ENCODE results near the gene CEP104.

Gene CEP104

DNA sequence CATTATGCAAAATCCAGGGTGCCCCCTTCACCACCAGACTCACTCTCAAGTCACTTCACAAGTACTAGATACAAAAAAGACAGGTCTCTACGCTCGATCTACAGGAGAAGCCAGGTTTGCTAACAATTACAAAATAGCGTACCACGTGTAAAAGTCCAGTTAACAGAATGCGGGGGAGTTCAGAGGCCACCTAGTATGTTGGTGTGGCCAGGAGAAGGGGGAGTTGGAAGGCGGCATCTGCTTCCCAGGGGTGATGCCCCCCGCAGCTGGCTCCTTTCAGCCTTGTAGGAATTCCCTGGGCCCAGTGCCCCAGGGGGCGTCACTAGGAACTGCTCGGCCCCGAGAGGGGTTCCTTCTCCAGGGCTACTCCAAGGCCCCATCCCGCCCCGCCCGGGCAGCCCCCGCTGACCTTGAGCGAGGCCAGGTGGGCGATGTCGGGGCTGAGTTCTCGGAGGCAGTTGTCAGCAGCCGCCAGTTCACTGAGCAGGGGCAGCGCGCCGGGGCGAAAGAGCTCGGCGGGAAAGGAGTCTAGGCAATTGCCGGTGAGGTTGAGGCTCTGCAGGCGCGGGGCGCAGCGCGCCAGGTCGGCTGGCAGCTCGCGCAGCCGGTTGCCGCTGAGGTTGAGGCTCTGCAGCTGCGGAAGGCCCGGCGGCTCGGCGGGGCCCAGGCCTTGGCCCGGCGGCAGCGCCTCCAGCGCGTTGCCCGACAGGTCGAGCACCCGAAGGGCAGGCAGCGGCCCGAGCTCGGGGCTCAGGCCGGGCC, 61.4 kb downstream of the CEP104 start:
- DNase-seq = no peak

GRCh38 chr1:3790952-3791351, 66.1 kb downstream of the CEP104 start:
- no peak for DNase-seq

GRCh38 chr1:3790500-3790923, 66.5 kb downstream of the CEP104 start:
- DNase-seq = peak; percentile 57

DNA sequence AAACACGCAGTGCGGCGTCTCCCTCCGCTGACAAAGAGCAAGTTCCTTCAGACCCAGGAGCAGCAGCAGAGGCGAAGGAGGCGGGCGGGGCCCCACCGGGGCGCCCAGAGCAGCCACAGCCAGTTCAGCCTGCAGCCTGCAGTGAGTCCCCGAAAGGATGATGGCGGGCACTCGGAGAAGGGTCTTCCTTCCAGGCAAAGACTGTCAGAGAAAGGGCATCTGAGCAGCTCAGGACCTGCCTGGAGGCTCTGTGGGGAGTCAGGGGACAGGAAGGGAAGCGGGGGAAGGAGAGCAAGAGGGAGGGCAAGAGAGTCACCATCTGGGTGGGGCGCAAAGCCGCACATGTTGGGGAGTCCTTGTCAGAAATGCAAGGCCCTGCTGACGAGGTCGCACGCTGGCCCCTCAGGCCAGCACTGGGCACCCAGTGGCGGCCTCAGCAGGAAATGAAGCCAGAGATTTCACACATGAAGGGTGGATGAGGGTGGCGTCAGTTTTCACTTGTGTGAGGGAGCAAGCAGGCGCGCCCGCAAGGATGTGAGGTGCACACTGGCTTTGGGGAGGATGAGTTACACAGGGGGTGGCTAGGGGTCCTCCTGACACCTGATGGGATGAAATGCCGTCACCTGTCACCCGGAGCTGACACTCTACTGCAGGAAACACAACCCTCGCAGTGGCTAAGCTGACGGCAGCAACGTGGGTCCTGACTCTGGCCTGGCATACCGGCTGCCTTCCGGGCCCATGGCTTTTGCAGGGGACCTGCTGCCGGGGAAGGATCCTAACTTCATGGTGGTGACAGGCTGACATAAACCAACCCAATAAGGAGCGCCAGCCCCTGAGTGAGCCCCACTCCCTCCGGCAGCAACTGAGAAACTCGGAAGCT, 67.3 kb downstream of the CEP104 start:
- no peak for DNase-seq

DNA sequence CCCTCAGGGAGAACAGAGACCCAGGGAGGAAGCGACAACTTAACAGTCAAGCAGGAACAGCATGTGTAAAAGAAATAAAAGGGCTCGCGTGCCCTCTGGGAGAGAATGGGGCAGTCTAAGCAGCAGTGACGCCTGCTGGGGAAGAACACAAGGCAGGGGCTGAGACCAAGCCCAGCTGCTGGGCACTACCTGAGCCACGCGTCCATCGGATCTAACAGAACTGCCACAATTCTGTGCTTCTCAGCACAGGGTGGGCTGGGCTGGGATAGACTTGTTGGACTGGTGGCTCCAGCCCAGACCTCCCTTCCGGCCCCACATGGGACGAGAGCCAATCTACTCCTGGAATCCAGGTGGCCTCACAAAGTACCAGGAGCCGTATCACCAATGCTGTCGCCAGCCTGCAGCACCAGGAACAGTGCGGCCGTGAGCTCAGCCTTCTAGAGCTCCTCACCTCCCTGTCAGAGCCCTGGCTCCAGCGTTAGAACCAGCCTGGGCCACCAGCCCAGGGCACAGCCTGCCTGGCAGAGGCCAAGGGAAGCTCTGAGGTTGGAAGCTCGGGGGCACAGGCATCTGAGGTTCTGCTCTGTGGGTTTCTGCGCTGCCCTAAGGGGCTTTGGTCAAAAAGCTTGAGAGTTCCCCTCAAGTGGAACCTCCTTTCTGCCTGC, 68.1 kb downstream of the CEP104 start:
- no peak for DNase-seq

DNA sequence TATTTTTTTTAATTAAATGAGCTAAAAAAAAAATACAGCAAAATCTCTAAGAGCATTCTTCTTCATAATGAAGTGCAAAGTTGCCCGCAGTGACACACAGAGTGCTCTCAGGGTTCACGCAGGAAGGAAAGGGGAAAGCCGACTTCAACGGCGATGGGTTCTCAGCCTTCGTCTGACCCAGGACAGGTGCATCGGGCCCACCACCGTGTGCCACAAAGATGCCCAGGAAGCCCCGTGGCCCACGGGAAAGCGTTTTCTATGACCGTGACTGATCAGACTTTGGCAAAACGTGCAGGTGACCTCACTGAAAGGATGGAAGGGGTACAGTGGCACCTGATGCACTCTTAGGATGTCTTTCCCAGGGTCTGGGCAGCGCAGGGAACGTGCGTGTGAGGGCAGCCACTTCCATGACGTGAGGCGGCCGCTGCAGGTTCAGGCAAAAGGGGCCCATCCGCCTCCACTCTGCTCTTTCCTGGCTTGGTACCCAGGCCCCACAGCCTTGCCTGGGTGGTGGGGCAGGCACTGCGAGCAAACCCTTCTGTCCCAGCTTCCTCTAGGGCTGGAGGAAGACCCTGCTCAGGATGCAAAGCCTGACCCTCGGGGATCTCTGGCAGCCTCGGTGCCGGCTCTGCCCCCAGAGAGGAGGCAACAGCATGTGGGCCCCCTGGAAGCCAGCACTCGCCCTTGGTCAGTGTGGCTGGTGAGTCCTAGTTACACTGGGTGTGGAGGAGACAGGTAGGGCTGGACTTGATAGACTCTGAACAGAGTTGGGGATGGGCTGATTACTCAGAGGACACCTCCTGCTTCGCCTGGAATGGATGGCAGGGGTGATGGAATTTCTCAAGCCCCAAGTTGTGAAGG, 69.0 kb downstream of the CEP104 start:
- DNase-seq = no peak

- DNase-seq = no peak
Observed at GRCh38 chr1:3787349-3787715, 69.7 kb downstream of the CEP104 start.

- no peak for DNase-seq
Observed at GRCh38 chr1:3786468-3787348, 70.3 kb downstream of the CEP104 start.

GRCh38 chr1:3785456-3786157, 71.4 kb downstream of the CEP104 start:
- DNase-seq = no peak

DNA sequence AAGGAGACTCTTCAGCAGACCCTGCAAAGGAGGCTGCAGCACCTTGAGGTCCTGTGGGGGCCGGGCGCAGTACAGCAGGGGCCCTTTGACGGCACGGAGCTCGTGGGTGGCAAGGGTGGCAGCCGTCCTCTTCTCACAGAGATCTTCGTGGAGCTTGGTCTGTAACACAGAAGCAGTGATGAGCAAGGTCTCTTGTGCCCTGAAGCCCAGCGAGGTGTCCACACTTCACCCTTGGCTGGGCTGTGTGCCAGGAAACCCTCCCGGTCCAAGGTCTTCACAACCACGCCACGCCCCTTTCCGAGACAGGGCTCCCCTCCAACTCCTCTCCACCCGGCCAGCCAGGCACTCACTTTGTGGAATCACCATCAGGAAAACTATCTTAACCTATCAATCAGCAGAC, 72.0 kb downstream of the CEP104 start:
- DNase-seq = no peak

GRCh38 chr1:3783651-3784474, 73.1 kb downstream of the CEP104 start:
- DNase-seq = no peak

GRCh38 chr1:3780901-3781300, 76.1 kb downstream of the CEP104 start:
- no peak for DNase-seq

GRCh38 chr1:3779912-3780416, 77.0 kb downstream of the CEP104 start:
- no peak for DNase-seq

DNA sequence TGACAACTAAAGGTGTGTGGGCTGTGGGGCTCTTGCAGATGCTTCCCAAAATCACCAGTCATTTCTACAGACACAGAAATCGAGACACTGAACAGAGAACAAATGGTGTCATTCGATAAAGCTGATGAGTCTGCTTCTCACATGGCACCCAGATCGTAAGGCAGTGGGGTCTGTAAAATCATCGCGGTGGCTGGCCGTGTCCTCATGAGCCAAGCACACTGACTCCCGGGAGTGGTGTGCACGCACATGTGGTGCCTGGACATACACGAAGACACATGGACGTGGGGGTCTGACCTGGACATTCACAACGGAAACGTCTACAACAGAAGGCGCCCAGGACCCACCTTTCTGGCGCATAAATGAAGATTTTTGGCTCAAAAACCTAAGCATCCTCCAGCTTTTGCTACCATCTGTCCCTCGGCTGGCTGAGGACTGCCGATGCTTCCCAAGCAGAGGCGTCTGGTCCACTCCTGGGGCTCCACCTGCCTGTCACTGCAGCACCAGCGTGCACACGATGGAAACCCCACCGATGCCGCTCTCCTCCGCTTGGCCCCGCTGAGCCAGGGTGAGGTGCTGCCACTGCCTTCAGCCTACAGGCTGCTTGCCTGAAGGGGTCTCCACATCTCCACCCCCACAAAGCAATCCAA, 77.6 kb downstream of the CEP104 start:
- DNase-seq = no peak

- no peak for DNase-seq
Observed at GRCh38 chr1:3778590-3779264, 78.3 kb downstream of the CEP104 start.

DNA sequence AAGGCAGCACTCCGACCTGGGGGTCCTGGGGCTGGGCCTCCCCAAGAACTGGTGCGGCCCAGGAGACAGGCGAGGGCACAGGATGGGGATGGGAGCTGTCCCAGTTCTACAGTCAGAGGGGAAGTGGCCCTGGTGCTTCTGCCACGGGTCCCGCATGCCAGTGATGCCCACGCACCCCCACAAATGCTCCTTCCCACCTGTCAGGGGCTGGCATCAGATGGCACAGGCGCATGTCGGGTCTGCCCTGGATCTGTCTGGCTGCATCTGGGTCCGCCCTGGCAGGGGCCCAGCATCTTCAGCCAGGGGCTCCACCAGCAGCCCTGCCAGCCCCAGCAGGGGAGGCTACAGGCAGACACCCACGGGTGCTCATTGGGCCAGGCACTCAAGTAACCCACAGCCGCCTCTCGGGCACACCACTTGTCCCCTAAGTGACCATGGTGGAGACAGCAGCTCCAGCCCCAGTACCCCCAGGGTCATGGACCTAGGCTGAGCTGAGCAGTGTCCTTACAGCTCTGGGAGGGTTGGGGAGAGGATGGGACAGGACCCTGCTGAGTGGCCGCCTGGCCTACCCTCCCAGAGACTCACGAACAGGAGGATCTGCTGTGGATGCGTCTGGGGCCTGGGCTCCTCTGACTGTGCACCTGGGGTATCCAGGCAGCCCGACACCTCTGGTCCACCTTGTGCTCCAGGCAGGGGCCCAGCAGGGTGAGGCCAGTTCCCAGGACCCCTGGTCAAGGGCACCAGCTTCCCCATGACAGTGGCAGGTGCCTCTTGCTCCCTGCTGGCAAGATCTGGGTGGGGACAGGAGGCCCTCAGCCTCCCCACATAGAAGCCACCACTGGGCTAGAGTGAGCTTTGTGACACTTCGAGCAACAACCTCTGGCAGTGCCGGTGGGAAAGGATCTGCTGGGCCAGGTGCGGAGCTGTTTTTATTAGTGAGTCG, 79.1 kb downstream of the CEP104 start:
- DNase-seq = no peak

DNA sequence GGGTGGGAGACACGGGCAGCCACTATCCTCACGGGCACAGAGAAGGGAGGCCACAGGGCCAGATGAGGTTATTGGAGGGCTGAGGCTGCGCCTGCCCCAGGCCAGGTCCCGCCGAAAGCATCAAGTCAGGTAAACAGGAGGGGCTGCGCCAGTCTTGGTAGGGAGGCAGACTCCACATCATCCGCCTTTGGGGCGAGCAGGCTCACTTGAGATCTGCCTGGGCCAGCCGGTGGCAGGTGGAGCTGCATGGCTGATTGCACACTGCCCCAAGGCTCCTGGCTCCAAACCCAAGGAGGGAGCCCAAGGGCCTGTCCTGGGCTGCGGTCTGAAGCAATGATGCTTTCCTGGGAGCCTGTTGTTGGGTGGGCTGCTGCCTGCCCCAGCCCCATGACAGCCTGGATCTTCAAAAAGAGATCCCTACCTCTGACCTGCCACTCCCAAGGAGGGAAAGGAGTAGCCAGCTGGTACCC, 79.9 kb downstream of the CEP104 start:
- no peak for DNase-seq

Data from islet precursor cell (in vitro differentiated cells).